Measurements from ENCODE around the gene MICAL3.

GRCh38 chr22:17890245-17890671 lies 134.1 kb downstream of the MICAL3 start:
- TF ChIP-seq EP300 (IDR thresholded peaks at IDR 0.05) (no peak), POLR2A (IDR thresholded peaks at IDR 0.05) (no peak), CTCF (IDR thresholded peaks at IDR 0.05) (no peak)

Data from suprapubic skin (tissue), 3 donors.